GM21786 (cell line): Measurements from ENCODE around the gene BAHCC1.

Source experiments
- ATAC-seq: cut with Tn5 transposase; IDR thresholded peaks from one replicate; pipeline ENCODE4 v1.9.1; 2021; ENCODE audit not compliant: unreplicated experiment

BAHCC1 gene

DNA sequence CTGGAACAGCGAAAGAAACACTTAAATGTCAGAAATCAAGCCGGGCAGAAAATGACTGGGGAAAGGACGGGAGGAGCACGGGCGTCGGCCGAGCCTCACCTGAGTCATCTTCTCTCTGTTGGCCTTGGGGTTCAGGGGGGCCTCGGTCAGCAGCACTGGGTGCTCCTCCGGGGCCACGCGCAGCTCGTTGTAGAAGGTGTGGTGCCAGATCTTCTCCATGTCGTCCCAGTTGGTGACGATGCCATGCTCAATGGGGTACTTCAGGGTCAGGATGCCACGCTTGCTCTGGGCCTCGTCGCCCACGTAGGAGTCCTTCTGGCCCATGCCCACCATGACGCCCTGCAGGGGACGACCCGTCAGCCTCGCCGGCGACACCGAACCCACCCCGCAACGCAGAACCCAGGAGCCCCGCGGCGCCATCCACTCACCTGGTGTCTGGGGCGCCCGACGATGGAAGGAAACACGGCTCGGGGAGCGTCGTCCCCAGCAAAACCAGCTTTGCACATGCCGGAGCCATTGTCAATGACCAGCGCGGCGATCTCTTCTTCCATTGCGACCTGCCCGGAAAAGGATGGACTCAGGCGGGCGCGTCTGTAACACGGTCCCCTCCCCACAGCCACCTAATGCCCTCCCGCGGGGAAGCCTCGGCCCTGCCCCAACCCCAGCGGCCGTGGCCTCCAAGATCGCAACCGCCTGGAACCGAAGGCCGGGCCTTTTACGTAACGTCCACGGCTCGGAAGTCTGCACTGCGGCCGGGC is 116.7 kb downstream of the BAHCC1 start:
- ATAC-seq: no peak

DNA sequence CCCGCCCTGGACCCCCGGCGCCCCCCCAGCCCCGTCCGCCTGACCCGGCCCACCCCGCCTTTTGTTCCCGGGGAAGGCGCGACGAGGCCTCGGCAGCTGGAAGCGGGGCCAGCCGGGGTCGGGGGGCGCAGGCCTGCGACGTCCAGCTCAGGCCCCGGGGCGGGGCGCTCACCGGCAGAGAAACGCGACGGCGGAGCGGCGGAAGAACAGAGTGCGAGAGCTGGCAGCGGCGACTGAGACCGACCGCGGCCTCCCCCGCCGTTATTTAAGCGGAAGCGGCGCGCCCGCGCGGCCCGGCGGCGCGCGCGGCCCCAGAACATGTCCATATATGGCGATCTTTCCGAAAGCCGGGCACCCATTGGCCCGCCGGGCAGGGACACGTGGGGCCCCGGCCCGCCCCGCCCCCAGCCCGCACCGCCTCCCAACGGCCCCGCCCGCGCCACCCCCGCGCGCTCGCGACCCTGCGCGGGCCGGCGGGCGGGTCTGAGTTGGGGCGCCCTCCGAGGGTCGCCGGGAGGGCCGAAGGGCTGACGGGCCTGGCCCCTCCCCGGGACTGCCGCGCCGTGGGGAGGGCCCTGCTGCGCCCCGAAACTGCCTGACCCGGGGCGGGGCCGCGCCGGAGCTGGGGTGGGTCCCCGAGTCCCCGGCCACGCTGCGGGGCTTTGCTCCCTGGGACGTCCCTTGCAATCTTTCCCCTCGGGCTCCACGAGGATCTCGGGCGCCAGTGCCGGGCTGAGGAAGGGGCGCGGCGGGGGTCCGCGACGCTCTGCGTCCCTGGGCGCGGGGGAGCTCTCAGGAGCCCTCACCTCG is 117.5 kb downstream of the BAHCC1 start, which contains the start of gene ACTG1:
ACTG1 (minus strand) TSS at position 238 of the 810 bp plus-strand sequence. CDS start 445 bp downstream, outside the sequence.
- ATAC-seq: no peak

DNA sequence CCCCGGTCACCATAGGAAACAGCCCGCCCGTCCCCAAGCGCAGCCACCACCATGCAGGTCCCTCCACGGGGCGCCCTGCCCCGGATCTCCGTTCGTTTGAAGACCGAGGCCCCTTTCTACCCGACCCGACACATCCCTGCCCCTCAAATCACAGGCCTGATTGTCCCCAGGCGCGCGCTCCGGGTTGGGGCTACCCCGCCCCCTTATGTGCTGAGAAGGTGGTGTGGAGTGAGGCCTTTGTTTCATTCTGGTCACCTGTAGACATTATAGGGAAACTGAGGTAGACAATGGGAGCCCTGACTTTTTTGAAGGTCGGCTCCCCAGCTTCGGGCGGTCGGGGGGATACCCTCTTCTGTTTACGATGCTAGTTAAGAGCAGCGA is 118.1 kb downstream of the BAHCC1 start:
- no peak for ATAC-seq

DNA sequence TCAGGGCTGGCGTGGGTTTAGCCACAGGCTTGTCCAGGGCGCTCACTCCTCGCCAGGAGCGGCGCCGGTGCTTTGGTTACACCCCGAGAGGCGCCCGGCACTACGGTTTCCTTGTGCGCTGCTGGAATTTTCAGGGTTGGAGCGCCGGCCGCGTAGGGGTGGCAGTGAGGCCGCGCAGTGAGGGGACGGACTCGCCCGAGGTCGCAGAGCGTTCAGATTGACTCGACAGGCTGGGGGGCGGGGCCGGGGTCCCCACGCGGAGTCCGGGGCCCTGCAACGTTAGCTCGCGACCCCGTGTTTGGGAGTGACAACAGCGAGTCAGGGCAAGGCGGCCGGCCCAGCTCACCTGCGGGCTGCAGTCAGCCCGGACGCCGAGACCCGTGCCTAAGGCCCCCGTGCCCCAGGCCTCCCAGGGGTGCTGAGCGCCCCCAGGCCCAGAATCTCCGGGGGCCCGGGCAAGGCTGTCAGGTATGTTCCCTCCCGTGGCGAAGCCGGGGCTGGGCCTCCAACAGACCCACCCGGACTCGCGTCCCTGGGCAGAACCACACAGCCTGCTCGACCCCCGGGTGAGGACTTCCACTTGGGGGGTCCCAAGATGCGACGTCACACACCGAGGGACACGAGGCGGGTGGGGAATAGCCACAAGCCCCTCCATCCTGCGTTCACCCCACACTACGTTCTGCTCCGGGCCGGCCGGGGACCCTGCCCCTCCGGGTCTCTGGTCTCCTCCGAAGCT is 118.7 kb downstream of the BAHCC1 start:
- no peak for ATAC-seq

DNA sequence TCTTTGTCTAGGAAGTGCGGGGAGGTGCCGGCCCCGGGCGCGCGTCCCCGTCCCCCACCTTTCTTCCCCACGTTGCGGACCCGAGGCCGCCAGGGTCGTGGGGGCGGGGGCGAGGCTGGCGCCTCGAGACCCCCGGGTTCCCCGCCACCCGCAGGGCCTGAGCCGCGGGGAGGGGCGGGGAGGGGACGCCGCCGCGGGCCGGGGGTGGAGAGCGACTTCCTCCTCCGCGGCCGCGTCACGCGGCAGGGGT is 119.2 kb downstream of the BAHCC1 start:
- no peak for ATAC-seq

DNA sequence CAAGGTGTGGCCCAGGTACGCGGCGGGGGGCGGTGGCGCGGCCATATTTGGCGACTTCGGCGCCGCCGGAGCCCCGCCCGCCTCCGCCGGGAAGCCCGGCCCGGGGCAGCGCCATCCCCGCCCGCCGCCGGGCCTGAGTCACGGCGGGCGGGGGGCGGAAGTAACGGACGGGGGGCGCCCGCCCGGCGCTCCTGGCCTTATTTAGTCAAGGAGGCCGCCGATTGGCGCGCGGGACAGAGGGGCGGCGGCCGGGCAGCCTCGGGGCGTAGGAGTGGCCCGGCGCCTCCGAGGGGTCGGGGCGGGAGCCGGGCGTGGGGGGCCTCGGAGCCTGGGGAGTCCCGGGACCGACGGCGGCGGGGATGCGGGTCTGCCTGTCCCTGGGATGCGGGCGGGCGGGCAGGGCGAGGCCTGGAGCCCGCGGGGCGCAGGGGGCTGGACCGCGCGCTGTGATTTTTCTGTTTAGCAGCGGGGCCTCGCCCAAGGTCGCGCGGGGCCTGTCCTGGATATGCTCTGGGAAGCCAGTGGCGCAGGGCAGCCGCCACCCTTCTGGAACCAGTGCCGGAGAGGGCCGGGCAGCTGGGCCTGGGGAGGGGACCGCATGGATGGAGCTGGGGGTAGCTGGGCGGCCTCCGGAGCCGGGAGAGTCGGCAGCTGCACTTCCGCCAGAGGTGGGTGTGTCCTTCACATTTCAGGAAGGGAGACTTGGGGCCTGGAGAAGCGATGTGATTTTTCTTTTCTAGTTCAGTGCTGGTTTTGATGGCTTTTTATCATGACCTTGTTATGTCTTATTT is 119.7 kb downstream of the BAHCC1 start:
- peak; percentile 19 for ATAC-seq

DNA sequence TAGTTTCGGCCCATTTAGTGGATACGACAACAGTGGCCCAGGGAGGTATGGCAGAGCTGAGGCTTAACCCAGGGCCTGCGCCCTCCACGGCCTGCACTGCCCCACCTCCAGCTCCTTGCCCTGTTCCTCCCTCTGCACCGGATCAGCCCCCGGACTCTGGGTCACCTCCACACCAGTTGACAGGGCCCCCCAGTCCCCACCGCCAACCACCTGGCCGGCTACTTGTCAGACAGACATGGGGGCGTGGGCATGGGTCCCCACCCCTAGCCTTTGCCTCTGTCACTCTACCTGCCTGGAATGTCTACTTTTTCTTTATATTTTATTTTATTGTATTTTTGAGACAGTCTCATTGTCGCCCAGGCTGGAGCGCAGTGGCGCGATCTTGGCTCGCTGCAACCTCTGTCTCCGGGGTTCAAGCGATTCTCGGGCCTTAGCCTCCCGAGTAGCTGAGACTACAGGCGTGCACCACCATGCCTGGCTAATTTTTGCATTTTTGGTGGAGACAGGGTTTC is 120.3 kb downstream of the BAHCC1 start:
- no peak for ATAC-seq
